Aorta (tissue), 5 donors: ENCODE results near the gene WEE1. TPM values are rescaled to one million over a fixed set of nuclear protein-coding genes. Genes with fewer than 3 reads are reported as not detected.
"Not testable (repeated sequence)": the region's sequence is repeated elsewhere in the genome, so short reads cannot be mapped to it uniquely, and the experiment has no call there.

Experiments used
- ATAC-seq: fragments of 200-7000 bp; cut with Tn5 transposase; one replicate; pipeline ENCODE4 v1.9.1; 2022; ENCODE audit warnings: moderate library complexity; ENCODE audit not compliant: low FRiP score
- DNase-seq, 2 donors: peaks; one replicate each; pipeline ENCODE4 v3.0.0-alpha.2; 2020
- H3K27ac ChIP-seq, 2 donors: one replicate each; pipeline ENCODE4 v1.5.1; 2013; ENCODE audit warnings: low read length in 2 of 2, mild to moderate bottlenecking in 2 of 2, moderate library complexity in 2 of 2, control low read depth in 1 of 2, inconsistent platforms in 1 of 2, low read depth in 1 of 2
- H3K27me3 ChIP-seq, 2 donors: one replicate each; pipeline ENCODE4 v1.6.1; 2013; ENCODE audit warnings: control low read depth in 1 of 2, low read length in 1 of 2, mild to moderate bottlenecking in 1 of 2, moderate library complexity in 1 of 2; ENCODE audit not compliant: insufficient read depth in 2 of 2, control insufficient read depth in 1 of 2
- H3K36me3 ChIP-seq, 2 donors: one replicate each; pipeline ENCODE4 v1.6.1; 2013; ENCODE audit warnings: control low read depth in 1 of 2, low read length in 1 of 2, mild to moderate bottlenecking in 1 of 2; ENCODE audit not compliant: insufficient read depth in 2 of 2, control insufficient read depth in 1 of 2
- H3K4me1 ChIP-seq, 2 donors: one replicate each; pipeline ENCODE4 v1.6.1; 2013; ENCODE audit warnings: low read length in 2 of 2, control low read depth in 1 of 2, mild to moderate bottlenecking in 1 of 2, moderate library complexity in 1 of 2; ENCODE audit not compliant: insufficient read depth in 2 of 2, control insufficient read depth in 1 of 2
- H3K4me3 ChIP-seq, 2 donors: one replicate each; pipeline ENCODE4 v1.5.1; 2013; ENCODE audit warnings: low read length in 2 of 2, control low read depth in 1 of 2, mild to moderate bottlenecking in 1 of 2
- H3K9me3 ChIP-seq: one replicate; pipeline ENCODE4 v1.6.1; 2013; ENCODE audit warnings: mild to moderate bottlenecking, low read length; ENCODE audit not compliant: control insufficient read depth
- WGBS, 2 donors: extraction: QIAGEN DNeasy Blood & Tissue Kit; methylation state at CpG; one replicate each; pipeline ENCODE4 v1.1.7; 2013; 5-methylcytosine and 5-hydroxymethylcytosine counted together
- intact Hi-C, 2 donors: fragments of 100-400 bp; cut with DNase I; formaldehyde crosslinking; loops; one replicate each; pipeline versions ENCODE4 v1.14.2 to v1.15.0; 2022
- polyA plus RNA-seq, 2 donors: library from polyadenylated mRNA; stranded (reverse); fragments of 200-250 nt; gene quantifications; one replicate each; pipeline ENCODE4 v1.2.3, GENCODE V29; 2013
- total RNA-seq, 2 donors: library from RNA; stranded (reverse); fragmentation: NEBNext Ultra II Directional; extraction: Animal tissue kit (Norgen Biotek cat#: 25700); gene quantifications; one replicate each; pipeline ENCODE4 v1.2.1, GENCODE V29; 2021
- donor health status: healthy with polysubstance abuse.
- donor health status: Bipolar disorder and iron deficiency.
- donor health status: DM: no; HTN: no; CAD: no.
- donor health status: DM: no; HTN: no; CAD: no.
- donor health status: DM: yes; HTN: yes; CAD: no.

WEE1 gene
- total and polyA plus RNA-seq, 4 donors = 9.3 to 41.3 (median 24.2) TPM

DNA sequence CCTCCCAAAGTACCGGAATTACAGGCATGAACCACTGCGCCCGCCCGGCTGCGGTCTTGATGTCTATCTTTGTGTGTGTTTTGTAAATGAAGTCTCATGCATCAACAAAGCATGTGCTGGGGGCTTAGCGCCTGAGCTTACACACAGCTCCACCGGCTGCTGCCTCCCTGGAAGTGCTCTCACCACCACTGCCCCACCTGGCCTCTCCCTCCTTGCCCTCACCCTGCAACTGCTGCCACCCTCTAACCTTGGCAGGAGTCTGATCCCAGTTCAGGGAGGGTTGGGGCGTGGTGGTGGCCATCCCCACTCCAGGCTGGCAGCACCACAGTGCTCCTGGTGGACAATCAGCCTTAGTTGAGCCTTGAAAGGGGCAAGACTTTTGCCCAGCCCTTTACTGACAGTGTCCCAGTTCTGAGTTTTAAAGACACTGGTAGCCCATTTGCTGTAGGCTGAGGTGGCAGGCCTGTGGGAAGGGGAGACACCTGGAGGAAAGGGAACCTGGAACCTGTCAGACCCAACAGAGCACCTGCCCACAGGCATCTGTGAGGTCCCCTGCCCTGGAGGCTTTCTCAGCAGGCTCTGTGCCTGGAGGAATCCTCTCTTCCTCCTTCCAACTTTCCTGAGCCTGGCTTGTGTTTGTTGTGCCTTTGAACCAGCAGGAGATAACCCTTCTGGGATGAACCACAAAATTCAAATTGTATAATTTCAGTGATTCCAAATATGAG lies 42.4 kb upstream of the WEE1 start:
- Histone ChIP-seq H3K36me3 (no peaks in the 10 kb centered on the region), H3K27ac (no peak overlapping the region), H3K9me3 (no peaks in the 10 kb centered on the region), H3K27me3 (no peaks in the 10 kb centered on the region), H3K4me1 (no peaks in the 10 kb centered on the region), H3K4me3 (no peak overlapping the region)
- intact Hi-C loops = loop anchor here in 1 of 2 donors (10.0 kb wide), 2 partner anchors 84 to 214 kb away; no protein-coding TSS in a partner anchor
- ATAC-seq (no peak), DNase-seq (no peak)
- 96 to 98% methylated on average over 8 of the region's 8 CpGs for WGBS, 2 donors

DNA sequence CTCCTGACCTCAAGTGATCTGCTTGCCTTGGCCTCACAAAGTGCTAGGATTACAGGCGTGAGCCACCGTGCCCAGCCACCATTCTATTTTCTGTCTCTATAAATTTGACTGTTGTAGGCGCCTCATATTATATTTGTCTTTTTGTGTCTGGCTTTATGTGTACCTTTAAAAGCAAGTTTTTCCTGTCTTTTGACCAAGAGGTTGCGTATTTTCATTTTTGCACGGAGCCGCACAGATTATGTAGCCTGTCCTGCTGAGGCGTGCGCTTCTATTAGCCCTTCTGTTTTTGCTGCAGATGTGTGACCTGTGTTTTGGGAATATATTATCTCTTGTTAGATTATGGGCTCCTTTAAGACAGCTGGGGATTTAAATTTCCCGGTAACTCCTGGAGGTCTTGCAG lies 40.4 kb upstream of the WEE1 start:
- ATAC-seq (no peak), DNase-seq (no peak)
- no peaks in the 10 kb centered on the region for H3K27me3 ChIP-seq
- no peaks in the 10 kb centered on the region for H3K9me3 ChIP-seq
- H3K36me3 ChIP-seq = no peaks in the 10 kb centered on the region
- 38 to 47% methylated on average over 9 of the region's 9 CpGs for WGBS, 2 donors
- peak overlapping the region in 1 of 2 donors; percentile 33 for H3K27ac ChIP-seq
- H3K4me1 ChIP-seq = no peaks in the 10 kb centered on the region
- intact Hi-C loops = loop anchor here in 1 of 2 donors (10.0 kb wide), 2 partner anchors 82 to 212 kb away; no protein-coding TSS in a partner anchor
- H3K4me3 ChIP-seq = no peak overlapping the region

DNA sequence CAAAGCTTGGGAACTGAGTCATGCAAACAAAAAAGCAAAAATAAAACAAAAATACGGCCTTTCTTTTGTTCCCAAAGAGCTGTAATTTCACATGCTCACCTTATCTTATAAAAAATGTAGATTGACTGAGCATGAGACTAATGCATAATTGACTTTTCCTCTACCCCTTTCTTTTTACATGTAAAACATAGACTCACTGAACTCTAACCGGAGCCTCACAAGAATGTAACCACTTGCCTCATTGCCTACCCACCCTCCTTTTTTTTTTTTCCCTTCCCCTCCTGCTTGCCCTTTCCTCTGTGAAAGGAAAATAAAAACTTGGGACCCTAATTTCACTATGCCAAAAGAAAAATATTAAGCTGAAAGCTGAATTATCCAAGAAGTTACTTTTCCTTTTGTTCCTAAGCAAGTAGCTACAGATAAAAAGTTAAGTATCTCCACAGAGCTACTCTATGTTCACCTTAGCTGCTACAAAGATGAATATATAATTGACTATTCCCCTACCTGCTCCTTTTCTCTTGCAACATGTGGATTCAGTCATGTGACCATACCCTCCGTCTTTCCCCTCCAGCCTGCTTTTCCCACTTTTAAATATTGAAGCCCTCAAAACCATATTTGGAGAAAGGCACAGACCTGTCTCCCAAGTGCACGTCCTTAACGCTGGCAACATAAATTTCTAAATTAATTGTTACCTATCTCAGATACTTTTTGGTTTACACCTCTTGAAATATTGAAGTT lies 39.6 kb upstream of the WEE1 start:
- H3K9me3 ChIP-seq = no peaks in the 10 kb centered on the region
- no peaks in the 10 kb centered on the region for H3K4me1 ChIP-seq
- DNase-seq (no peak), ATAC-seq (no peak)
- 3 to 8% methylated on average over 5 of the region's 5 CpGs for WGBS, 2 donors
- H3K36me3 ChIP-seq = no peaks in the 10 kb centered on the region
- H3K27me3 ChIP-seq = no peaks in the 10 kb centered on the region
- intact Hi-C loops = loop anchor here in 1 of 2 donors (10.0 kb wide), 2 partner anchors 81 to 211 kb away; no protein-coding TSS in a partner anchor
- H3K4me3 ChIP-seq = no peak overlapping the region
- H3K27ac ChIP-seq = no peak overlapping the region

DNA sequence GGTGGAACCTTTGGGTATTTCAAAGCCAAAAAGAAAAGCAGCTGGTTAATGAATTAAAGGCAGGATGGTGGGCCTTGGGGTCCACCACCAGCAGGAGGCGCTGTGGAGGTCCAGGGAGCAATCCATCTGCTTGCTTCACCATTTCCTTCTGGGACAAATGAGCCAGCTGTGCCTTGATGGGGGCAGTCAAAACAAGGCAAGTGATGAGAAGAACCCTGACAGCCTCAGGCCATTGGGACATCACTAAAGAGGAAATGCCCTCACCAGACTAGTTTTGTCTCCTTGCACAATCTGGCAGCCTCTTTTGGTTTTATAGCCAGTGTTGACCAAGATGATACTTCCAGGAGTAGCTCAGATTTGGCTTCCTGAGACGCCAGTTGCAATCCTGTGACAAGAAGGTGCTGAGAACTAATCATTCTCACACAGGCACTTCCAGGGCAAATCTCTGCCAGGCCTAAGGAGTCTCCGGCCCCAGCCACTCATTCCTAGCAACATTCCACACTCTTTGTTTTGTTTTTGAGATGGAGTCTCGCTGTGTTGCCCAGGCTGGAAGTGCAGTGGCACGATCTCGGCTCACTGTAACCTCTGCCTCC lies 38.2 kb upstream of the WEE1 start:
- 49 to 61% methylated on average over 6 of the region's 6 CpGs for WGBS, 2 donors
- H3K27me3 ChIP-seq = no peaks in the 10 kb centered on the region
- peak overlapping the region in 1 of 2 donors; percentile 8 for H3K27ac ChIP-seq
- ATAC-seq (peak; percentile 53), DNase-seq (peak; percentile 85 to 93)
- no peaks in the 10 kb centered on the region for H3K9me3 ChIP-seq
- H3K4me1 ChIP-seq = no peaks in the 10 kb centered on the region
- H3K36me3 ChIP-seq = no peaks in the 10 kb centered on the region
- no peak overlapping the region for H3K4me3 ChIP-seq
- intact Hi-C loops = loop anchor here in 1 of 2 donors (10.0 kb wide), 2 partner anchors 80 to 210 kb away; no protein-coding TSS in a partner anchor

DNA sequence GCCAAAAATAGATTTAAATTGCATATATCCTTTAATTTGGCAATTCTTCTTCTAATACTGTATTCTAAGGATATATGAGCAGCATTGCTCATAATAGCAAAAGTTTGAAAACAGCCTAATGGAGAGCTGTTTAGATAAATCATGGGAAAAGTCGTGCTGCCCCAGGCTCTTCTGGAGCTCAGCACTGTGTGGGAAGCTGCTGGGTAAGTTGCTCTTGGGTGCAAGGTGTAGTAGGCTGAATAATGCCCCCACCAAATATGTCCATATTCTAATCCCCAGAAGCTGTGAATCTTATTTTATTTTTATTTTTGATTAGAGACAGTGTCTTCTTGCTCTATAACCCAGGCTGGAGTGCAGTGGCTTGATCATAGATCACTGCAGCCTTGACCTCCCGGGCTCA lies 34.9 kb upstream of the WEE1 start:
- no peak for DNase-seq
- no peaks in the 10 kb centered on the region for H3K9me3 ChIP-seq
- no peaks in the 10 kb centered on the region for H3K4me1 ChIP-seq
- no peak for ATAC-seq
- H3K27me3 ChIP-seq = no peaks in the 10 kb centered on the region
- no peaks in the 10 kb centered on the region for H3K36me3 ChIP-seq
- no peak overlapping the region for H3K4me3 ChIP-seq
- WGBS, 2 donors = 88 to 92% methylated on average over 2 of the region's 2 CpGs
- no peak overlapping the region for H3K27ac ChIP-seq
- intact Hi-C loops = loop anchor here in 1 of 2 donors (10.0 kb wide), 2 partner anchors 76 to 206 kb away; no protein-coding TSS in a partner anchor

DNA sequence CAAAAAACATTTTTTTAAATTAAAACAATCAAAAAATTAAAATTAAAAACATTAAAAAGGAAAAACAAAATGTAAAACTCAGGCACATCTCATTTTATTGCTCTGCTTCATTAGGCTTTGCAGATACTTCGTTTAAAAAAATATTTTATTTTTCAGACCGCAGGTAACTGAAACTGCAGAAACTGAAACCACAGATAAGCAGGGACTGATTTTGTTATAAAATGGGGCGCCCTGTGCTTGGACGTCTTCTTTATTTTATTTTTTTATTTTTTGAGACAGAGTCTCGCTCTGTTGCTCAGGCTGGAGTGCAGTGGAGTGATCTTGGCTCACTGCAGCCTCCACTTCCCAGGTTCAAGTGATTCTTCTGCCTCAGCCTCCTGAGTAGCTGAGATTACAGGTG lies 24.3 kb upstream of the WEE1 start:
- intact Hi-C loops, H3K27ac ChIP-seq, H3K27me3 ChIP-seq, DNase-seq, H3K9me3 ChIP-seq, ATAC-seq, H3K4me3 ChIP-seq, H3K36me3 ChIP-seq, H3K4me1 ChIP-seq: not testable (repeated sequence)
- 94% methylated on average over 5 of the region's 5 CpGs for WGBS, 2 donors

DNA sequence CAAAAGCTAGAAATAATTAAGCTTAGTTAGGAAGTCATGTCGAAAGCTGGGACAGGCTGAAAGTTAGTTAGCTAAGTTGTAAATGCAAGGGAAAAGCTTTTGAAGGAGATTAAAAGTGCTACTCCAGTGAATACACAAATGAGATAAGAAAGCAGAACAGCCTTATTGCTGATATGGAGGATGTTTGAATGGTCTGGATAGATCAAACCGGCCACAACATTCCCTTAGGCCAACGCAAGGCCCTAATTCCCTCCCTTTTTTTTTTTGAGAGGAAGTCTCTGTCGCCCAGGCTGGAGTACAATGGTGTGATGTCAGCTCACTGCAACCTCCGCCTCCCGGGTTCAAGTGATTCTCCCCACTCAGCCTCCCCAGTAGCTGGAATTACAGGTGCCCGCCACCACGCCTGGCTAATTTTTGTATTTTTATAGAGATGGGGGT lies 23.3 kb upstream of the WEE1 start:
- intact Hi-C loops = no loop called here
- ATAC-seq = no peak
- Histone ChIP-seq H3K36me3 (no peaks in the 10 kb centered on the region), H3K27me3 (no peaks in the 10 kb centered on the region), H3K4me3 (no peak overlapping the region), H3K4me1 (no peaks in the 10 kb centered on the region), H3K27ac (no peak overlapping the region), H3K9me3 (no peaks in the 10 kb centered on the region)
- WGBS, 2 donors = 89 to 91% methylated on average over 8 of the region's 8 CpGs
- DNase-seq = no peak

DNA sequence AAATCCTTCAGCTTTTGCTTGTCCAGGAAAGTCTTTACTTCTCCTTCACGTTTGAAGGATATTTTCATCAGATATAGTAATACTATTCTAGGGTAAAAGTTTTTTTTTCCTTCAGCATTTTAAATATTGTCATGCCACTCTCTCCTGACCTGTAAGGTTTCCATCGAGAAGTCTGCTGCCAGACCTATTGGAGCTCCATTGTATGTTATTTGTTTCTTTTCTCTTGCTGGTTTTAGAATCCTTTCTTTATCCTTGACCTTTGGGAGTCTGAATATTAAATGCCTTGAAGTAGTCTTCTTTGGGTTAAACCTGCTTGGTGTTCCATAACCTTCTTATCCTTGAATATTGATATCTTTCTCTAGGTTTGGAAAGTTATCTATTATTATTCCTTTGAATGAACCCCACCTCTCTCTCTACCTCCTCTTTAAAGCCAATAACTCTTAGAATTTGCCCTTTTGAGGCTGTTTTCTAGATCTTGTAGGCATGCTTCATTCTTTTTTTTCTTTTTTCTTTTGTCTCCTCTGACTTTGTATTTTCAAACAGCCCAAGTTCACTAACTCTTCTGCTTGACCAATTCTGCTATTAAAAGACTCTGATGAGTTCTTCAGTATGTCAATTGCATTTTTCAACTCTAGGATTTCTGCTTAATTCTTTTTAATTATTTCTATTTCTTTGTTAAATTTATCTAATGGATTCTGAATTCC lies 12.0 kb upstream of the WEE1 start:
- WGBS, 2 donors = 88 to 90% methylated on average over 2 of the region's 2 CpGs
- intact Hi-C loops = no loop called here
- no peak for DNase-seq

More for the DNA sequence above, 12.0 kb upstream of the WEE1 start:
- Histone ChIP-seq H3K9me3 (no peaks in the 10 kb centered on the region), H3K27me3 (no peaks in the 10 kb centered on the region), H3K36me3 (no peaks in the 10 kb centered on the region), H3K4me3 (no peak overlapping the region), H3K27ac (no peak overlapping the region), H3K4me1 (no peaks in the 10 kb centered on the region)
- no peak for ATAC-seq
